ENCODE results near the gene ARHGAP26.

- TF ChIP-seq CTCF (conservative IDR thresholded peaks at IDR 0.05 in 1 of 2, IDR thresholded peaks at IDR 0.05 in 1 of 2; ENCODE audit: low read depth in 1 of 2, low read length in 2 of 2): no peak
- no peak for TF ChIP-seq EZH2 (IDR thresholded peaks at IDR 0.05; ENCODE audit: low read length, missing control alignments)
Observed at GRCh38 chr5:142748132-142748531, 22.0 kb upstream of the ARHGAP26 start.
